Non-pigmented ciliary epithelial cell (primary cell): ENCODE results near the gene ANGPTL2.
"Not testable (repeated sequence)": the region's sequence is repeated elsewhere in the genome, so short reads cannot be mapped to it uniquely, and the experiment has no call there.

Experiments used
- DNase-seq: peaks from one replicate; pipeline ENCODE4 v3.0.0-alpha.2; 2010; ENCODE audit warnings: low read depth

ANGPTL2 gene, protein sequence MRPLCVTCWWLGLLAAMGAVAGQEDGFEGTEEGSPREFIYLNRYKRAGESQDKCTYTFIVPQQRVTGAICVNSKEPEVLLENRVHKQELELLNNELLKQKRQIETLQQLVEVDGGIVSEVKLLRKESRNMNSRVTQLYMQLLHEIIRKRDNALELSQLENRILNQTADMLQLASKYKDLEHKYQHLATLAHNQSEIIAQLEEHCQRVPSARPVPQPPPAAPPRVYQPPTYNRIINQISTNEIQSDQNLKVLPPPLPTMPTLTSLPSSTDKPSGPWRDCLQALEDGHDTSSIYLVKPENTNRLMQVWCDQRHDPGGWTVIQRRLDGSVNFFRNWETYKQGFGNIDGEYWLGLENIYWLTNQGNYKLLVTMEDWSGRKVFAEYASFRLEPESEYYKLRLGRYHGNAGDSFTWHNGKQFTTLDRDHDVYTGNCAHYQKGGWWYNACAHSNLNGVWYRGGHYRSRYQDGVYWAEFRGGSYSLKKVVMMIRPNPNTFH

DNA sequence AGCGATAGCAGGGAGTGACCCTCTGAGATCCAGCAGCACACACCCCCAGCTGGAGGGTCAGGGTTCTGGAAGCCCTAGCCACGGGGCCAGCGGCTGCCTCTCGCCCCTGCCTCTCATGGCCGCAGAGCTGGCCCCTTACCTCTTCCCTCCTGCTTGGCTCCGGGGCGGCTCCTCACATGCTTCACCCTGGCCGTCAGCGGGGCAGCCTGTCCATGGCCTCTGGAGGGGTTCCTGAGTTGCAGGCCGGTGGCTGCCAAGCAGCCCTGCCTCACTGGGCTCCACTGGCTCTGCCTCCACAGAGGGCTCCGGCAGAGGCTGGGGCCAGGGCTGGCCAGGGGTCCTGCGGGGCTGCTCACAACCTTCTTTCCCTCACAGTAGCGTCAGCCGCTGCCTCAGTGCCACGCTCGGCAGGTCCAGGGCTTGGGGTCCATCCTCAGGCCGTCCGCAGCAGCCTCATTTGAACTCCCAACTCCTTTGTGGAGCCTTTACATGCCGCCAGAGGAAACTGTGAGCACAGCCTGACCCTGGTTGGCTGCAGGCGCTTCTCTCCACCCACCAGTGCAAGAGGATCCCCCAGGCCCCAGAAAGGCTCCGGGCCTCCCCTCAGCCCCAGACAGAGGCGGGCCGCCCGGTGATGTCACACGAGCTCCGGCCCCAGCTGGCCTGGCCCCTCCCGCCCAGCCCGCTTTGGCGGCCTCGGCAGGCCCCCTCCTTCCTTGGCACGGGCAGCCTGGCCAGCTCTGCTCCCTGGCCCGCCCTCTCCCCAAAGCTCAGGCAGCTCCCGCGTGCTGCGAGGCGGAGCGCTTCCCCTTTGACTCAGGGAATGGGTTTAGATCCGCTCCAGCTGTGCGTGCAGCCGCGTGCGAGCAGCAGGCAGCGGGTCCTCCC lies at the start of gene ANGPTL2:
Gene ANGPTL2 (minus strand): TSS at position 460 of the 888 bp plus-strand sequence. CDS start 13,904 bp downstream, outside the sequence.
- DNase-seq, result no peak

DNA sequence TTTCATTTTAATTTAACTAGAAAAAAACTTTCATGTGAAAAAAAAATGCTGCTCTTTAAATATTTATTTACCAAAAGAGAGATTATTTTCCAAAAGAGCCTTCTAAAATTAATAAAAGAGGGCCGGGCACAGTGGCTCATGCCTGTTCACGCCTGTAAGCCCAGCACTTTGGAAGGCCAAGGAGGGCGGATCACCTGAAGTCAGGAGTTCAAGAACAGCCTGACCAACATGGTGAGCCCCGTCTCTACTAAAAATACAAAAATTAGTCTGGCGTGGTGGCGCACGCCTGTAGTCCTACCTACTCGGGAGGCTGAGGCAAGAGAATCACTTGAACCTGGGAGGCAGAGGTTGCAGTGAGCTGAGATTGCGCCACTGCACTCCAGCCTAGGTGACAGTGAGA lies 48.9 kb upstream of the ANGPTL2 start:
- not testable (repeated sequence) for DNase-seq

DNA sequence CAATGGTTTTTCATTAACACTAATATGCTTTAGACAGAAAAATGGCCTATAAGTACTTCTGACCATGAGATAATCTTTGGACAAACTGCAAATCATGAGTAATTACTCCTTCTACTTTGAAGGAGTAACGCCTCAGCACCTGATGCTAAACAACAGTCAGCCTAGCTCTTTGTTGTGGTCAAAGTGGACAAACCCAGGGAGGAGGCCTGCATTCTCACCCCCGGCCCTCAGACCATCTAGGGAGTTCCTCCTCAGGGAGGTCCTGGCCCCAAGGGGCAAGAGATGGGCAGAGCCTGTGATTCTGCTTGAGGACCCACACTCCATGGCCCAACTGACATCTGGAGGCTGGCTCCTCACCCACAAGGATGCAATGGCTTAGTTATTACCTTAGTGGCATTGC lies 48.2 kb upstream of the ANGPTL2 start:
- DNase-seq, result no peak

DNA sequence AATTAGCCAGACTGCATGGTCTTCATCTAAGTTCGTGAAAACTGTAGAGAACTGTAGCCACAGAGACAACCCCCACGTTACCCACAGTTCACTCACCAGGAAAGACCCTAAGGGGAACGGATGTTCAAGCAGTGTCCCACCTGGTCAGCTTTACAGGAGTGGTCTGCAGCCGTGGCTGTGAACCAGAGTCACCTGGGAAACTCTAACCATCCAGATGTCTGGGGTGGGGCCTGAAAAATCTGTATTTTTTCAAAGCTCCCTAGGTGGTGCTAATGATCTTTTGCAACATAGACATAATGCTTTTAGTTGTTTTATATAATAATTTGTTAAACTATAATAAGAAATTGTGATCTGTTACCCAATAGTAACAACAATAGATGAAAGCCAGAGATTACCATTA lies 47.7 kb upstream of the ANGPTL2 start:
- no peak for DNase-seq

DNA sequence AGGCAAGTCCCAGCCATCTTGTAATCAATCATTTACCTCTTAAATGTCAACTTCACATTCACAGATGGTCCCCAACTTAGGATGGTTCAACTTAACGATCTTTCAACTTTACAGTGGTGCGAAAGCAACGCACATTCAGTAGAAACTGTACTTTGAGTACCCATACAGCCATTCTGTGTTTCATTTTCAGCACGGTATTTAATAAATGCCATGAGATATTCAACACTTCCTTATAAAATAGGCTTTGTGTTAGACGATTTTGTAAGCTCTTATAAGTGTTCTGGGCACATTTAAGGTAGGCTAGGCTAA lies 47.1 kb upstream of the ANGPTL2 start:
- no peak for DNase-seq

DNA sequence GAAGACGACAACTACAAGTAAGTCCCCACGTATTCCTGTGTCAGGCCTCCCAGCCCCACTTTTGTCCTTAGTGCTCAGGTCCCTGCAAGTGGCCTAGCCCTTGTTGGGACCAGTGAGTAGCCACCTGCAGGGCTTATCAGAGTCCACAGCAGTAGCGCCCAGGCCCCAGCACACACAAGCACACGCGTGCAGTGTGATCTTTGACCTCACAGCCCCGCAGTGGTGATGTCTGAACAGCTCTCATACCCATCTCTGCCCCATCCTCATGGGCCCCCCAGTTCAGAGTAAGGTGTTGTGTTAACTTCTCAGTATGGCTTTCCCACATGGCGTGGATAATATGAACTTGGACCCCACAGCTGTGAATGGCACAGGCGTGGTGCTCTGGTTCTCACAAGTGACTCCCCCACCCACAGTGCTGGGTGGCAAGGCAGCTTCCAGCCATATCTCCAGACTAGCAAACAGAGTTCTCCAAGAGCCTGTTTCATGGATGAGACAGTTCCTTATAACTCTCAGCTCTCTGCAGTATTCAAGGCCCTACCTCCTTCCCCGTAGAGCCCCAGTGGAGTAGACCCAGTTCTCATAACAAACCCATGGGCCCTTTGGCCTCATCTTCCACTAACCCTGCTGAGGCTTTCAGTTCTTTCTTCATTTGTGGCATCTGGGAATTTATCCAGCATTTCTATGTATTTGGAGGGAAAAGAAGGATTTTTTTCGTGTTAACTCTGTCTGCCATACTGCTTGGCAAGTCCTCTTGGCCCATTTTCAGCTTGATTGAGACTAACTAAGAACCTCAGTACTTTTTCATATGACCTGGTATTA lies 46.5 kb upstream of the ANGPTL2 start:
- no peak for DNase-seq

DNA sequence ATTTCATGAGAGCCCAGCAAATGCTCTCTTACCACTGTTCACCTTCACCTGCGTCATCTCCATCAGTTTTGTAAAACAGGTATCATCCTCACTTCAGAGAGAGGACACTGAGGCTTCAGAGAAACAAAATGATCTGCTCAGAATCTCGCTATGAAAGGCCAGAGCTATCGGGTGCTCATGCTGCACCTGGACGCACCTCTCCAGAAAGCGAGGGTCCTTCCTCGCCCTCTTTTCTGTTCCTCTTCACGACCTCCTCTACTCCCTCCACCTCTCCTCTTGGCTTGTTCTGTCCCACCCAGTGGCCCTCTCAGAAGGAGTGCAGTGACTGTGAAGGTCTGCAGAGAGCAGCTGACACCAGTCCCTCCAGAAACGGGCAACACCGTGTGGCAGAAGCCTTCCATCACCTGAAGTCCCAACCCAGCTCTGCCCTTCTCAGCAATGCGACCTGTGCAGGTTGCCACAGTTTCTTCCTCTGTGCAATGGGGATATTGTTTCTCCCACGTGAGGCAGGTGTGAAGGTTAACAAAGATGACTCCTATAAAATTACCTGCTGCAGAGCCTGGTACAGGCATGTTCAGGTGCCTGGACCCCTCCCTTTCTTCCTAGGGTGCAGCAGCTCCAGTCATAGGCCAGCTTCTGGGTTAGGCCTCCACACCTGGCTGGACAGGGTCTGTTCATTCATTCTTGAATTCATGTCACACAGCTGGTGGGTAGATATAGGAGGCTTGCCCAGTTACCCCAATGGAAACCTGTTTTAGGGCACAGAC lies 45.3 kb upstream of the ANGPTL2 start:
- DNase-seq, result no peak

DNA sequence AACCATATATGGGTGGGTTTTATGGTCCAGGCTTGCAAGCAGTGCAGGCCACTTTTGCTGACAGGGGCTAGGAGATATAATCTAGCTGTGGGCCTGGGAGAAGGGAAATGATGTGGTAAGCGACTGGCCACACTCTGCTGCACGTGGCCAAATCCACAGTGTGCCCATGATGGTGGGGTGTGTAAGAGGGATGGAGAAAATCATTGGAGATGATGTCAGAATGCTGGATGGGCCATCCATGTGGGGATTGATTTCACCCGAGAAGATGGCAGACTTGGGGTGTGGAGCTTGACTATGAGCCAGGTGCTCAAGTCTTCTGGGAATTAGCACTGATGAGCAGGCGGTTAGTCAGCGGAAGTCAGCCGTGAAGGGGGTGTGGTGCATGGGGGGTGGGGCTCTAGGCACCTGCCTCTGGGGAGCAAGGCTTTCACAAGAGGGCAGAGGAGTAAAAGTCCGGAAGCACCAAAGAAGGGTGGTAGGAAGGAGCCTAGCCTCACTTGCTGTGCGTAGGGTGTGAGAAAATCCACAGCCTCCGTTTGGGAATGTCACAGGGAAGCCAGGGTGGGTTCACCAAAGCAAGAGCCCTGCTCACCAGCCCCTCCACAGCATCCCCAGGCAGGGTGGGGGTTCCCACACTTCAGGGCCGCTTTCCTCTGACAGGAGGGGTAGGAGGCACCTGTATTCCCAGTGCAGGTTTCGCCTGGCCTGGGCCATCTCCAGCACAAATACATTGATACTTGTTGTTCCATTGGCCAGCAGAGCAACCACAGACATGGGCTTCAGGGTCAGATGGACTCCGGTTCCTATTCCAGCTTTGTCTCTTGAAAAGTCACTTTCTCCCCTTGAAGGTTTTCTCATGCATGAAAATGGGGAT lies 44.5 kb upstream of the ANGPTL2 start:
- DNase-seq, result no peak

DNA sequence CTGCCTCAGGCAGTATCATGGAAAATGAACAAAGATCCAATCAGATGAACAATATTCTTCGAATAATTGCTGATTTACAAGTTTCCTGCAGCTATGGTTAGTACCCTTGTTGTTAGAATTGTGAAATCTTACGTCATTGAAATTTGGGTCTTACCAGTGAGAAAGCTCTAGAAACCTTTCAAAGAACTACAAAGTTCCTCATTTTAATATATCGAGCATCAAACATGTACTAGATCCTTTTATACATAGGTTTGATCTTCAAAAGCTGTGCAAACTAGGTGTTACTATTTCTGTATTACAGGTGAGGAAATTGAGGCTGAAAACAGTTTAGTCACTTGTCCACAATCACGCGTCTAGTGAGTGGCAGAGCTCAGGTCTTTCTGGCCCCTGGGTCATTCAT lies 43.7 kb upstream of the ANGPTL2 start:
- no peak for DNase-seq

DNA sequence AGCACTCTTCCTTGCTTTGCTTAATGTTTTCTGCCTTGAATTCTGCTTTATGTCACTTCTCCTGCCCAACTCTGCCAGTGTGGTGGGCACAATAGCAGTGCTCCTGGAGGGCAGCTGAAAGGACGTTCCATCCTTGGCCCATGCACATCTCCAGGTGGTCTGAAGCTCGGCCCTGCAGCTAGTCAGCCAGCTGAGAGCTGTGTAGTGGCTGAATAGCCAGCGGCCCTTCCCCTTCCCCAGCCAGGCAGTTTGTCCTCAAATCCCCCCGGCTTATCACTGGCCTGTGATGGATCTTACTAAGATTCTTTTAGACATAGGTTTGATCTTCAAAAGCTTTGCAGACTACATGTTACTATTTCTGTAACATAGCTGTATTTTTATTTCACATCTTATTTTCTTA lies 42.7 kb upstream of the ANGPTL2 start:
- no peak for DNase-seq

DNA sequence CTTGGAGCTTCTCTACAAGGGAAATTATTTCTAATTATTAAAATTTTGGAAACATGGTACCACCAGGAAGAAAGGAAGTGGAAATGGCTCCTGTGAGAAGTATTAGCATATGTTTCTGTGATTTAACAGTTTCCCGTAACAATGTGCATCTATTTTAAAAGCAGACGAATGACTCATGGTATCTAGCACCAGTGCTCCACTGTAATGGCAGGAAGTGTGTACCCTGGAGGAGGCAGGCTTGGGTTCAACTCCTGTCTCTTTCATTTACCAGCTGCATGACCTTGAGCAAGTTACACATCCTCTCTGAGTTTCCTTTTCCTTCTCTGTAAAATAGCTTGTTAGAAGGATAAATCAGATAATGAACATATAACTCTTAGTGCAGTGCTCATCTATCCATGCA lies 41.0 kb upstream of the ANGPTL2 start:
- DNase-seq, result no peak

DNA sequence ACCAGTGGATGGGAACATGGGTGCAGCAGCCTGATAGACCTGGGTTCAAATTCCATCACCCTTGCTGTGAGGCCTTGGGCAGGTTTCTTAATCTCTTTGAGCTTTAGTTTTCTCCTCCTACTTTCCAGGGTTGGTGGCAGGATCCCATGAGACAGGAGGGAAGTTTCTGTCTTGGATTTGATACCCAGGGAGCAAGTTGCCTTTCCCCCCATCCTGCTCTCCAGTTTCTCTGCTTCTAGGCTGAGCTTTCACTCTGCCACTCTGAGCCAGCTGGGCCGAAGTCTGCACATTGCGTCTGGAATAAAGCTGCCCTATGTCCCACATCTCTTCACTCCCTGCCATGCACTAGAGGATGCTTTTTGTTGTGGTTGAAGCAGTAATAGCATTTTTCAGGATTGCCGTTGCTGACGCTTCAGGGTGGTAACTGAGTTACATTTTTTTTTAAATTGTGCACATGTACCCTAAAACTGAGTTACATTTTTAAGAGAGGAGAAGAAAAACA lies 40.5 kb upstream of the ANGPTL2 start:
- no peak for DNase-seq

DNA sequence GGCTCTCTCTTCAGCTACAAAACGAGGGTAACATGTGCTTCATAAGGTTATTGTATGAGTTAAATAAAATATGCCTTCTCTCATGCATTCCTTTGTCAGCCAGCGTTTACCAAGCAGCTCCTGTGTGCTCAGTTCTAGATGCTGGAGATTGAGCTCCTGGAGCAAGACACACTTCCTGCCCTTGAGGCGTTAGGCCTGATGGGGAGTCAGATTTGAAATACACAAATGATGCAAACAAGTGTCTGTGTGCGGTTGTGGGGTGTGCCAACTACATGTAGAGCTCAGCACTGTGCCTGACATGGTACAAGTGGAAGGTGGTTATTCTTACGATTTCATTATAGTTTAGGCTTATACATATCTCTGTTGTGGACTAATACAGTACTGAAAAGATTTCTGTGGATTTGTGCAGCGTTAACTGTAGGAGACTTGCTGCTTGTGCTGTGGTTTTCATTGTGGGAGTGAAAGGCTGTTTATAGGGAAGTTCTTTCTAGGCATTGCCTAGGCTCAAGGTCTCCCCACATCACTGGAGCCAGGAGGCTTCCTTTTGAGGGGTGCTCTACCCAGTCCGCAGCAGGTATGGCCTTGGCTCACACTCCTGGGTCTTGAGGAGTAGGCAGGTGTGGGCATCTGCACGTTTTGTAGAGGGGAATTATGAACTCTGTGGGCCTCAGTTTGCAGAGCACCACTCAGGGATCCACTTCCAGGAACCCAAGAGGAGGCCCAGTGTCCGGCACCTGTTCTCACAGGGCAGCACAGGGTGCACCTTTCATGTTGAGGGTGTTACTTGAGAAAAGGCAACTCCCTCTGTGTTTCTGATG lies 39.8 kb upstream of the ANGPTL2 start:
- DNase-seq, result no peak

DNA sequence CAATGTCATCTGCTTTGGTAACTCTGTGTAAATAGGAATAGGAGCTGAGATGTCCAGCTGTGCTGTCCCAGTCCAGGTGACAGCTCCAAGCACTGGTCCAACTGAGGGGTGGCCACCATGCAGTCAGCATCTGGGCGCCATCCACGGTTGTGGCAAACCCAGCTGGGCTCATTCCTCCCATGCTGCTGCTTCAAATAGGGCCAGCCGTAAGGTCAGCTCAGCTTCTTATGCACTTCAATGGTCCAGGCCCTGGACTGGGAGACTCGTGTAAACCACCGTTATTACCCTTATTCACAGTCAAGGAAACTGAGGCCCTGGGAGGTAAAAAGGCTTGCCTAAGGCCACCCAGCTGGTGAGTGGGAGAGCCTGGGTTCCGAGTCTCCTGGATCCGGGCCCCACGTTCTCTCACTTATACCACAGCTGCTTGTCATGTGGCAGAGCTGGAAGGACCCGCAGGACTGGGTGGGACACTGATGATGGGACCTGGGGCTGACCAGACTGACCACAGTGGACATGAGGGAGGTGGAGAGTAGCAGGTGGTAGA lies 38.7 kb upstream of the ANGPTL2 start:
- DNase-seq, result no peak

DNA sequence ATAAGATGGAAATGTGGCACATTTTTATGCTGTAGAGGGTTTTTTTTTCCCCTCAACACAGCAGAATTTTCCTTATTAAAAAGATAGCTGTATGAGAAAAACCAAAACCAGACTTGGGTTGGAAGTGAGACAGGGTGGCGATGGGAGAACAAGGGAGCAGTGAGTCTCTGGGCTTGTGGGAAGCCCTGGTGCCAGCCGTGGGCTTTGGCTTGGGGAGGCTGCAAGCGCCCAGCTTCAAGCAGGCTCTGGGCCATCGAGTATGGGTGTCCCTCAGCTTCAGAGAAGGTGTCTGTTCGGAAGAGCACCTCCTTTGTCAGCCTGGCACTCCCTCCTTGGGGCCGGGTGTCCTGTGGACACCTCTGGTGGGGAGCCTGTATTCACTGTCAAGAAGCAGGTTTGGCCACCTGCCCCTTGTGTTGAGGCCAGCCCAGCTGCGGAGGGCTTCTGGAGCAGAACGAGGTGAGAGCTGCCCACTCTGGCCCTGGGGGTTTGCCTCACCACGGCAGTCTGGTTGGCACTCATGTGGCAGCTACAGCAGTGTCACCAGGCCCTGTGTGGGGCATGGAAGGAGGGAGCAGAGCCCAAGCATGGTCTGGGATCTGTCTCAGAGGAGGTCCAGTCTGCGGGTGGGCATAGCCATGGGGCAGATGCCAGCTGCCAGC lies 37.6 kb upstream of the ANGPTL2 start:
- no peak for DNase-seq

DNA sequence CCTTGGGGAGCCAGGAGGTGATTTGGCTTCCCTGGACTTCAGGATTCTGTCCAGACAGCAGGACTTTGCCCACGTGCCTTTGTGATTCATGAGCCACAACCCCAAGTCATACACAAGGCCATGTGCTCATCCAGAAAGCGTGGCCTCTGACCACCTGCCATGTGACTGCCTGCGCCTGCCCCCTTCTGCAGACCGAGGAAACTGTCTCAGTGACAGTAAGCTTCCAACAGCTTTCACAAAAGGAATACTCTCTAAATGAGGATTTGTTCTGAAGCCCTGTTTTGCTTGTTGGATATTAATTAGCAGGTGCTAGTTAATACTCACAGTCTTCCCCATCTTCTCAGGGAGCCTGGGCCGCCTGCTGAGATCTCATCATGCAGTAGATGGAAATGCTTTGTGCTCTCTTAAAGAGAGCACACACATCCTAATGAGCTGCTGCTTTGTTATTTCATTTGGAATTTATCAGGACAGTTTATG lies 36.9 kb upstream of the ANGPTL2 start:
- peak; percentile 59 for DNase-seq

DNA sequence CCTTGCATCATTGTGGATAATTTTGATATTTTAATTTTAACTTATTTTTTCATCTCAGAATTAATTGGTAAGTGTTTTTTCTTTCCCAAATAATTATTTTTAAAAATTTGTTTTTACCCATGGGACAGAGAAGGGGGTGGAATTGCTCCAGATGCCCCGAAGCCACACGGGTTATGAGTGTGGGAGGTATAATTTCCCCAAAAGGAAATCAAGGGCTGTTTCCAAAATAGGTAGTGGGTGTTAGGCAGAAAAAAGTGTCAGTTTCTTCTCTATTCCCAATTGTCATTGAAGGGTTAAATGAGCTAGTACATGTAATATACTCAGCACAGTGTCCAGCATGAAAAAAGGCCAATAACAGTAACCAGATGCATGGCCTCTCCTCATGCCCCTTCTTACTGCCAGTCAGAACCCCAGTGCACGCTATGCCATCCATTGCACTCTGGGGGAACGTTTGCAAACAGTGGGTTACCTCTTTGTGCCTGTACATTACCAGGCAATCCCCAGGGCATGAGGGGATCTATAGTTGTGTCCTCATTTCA lies 36.4 kb upstream of the ANGPTL2 start:
- DNase-seq, result no peak

DNA sequence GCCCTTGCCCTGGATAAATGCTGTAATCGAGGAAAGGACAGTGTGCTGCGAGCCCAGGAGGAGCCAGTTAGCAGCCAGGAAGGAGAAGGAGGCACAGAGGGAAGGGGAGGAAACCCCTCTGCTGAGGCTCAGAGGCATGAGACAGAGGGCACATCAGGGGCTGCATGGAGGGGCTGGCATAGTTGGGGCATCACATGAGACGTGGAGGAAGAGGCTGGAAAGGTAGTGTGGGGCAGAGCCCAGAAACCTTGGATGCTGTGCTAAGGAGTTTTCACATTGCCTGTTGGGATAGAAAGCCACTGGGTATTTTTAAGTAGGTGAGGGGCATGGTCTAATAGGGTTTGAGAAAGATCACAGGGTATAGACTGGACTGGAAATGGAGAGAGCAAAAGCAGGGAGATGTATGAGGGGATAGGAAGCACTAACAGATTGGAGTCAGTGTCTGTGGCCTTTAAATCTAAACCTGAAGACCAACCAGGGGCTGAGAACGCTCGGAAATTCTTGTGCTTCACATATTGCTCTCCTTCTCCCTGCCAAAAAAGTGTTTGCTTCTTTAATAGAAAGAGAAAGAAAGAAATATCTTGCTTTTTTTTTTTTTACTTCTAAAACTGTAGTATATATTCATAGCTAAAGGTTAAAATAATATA lies 33.0 kb upstream of the ANGPTL2 start:
- no peak for DNase-seq
